ENCODE measurements around the gene ZNF836.

DNA sequence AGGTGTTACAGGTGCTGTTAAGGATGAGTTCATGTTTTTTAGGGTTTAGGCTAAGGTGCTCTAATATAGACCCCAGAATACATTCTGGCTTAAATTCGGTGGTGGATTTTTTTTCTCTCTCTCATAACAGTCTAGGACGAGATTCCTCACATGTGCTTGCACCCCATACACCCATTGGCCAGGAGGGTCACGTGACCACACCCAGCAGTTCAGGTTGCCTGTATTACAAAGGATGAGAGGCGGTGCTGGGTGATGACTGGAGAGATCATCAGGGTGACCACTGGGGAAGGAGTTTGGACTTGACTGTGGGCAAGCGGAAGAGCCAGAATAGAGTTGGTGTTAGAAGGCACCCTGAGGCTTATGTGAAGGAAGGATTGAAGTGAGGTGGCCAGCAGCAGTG is 46.2 kb upstream of the ZNF836 start:
- TF ChIP-seq, protein P1, sequence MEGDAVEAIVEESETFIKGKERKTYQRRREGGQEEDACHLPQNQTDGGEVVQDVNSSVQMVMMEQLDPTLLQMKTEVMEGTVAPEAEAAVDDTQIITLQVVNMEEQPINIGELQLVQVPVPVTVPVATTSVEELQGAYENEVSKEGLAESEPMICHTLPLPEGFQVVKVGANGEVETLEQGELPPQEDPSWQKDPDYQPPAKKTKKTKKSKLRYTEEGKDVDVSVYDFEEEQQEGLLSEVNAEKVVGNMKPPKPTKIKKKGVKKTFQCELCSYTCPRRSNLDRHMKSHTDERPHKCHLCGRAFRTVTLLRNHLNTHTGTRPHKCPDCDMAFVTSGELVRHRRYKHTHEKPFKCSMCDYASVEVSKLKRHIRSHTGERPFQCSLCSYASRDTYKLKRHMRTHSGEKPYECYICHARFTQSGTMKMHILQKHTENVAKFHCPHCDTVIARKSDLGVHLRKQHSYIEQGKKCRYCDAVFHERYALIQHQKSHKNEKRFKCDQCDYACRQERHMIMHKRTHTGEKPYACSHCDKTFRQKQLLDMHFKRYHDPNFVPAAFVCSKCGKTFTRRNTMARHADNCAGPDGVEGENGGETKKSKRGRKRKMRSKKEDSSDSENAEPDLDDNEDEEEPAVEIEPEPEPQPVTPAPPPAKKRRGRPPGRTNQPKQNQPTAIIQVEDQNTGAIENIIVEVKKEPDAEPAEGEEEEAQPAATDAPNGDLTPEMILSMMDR (conservative IDR thresholded peaks at IDR 0.05) = no peak
- TF ChIP-seq EZH2 (IDR thresholded peaks at IDR 0.05; ENCODE audit: low read depth) = no peak

All from PC-9 (cell line).